ENCODE data around the gene SUGP2. TPM values are rescaled to one million over a fixed set of nuclear protein-coding genes. Genes with fewer than 3 reads are reported as not detected.

Gene SUGP2
- total RNA-seq, 1 experiment from 2014 or later: 95.2 TPM

- no peak overlapping the region for H2BK12ac ChIP-seq (ENCODE audit: insufficient read length, low read depth, low read length)
- H3K18ac ChIP-seq (ENCODE audit: insufficient read length, low read depth, low read length): no peak overlapping the region
- H2BK15ac ChIP-seq (ENCODE audit: low read depth, low read length): no peak overlapping the region
- no peak overlapping the region for H2AK5ac ChIP-seq (ENCODE audit: insufficient read length, low read length)
- H2BK20ac ChIP-seq (ENCODE audit: low read depth, low read length, poor library complexity, severe bottlenecking): no peak overlapping the region
- TF ChIP-seq, protein P1, sequence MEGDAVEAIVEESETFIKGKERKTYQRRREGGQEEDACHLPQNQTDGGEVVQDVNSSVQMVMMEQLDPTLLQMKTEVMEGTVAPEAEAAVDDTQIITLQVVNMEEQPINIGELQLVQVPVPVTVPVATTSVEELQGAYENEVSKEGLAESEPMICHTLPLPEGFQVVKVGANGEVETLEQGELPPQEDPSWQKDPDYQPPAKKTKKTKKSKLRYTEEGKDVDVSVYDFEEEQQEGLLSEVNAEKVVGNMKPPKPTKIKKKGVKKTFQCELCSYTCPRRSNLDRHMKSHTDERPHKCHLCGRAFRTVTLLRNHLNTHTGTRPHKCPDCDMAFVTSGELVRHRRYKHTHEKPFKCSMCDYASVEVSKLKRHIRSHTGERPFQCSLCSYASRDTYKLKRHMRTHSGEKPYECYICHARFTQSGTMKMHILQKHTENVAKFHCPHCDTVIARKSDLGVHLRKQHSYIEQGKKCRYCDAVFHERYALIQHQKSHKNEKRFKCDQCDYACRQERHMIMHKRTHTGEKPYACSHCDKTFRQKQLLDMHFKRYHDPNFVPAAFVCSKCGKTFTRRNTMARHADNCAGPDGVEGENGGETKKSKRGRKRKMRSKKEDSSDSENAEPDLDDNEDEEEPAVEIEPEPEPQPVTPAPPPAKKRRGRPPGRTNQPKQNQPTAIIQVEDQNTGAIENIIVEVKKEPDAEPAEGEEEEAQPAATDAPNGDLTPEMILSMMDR (conservative IDR thresholded peaks at IDR 0.05): peak; percentile 24; the same call in 1 of the 3 replicates
- Mint-ChIP-seq H3K27ac (no peak overlapping the region), H3K4me1 (no peaks in the 10 kb centered on the region), H3K9me3 (no peaks in the 10 kb centered on the region), H3K36me3 (ENCODE audit: insufficient read depth in 1 of 3, low read depth in 3 of 3) (peaks cover 44 to 83% (median 81%) of the 10 kb centered on the region in 3 experiments; a peak in 6 of 7 replicates), H3K4me3 (no peak overlapping the region), H3K27me3 (ENCODE audit: low read depth) (no peaks in the 10 kb centered on the region)
- H4K8ac ChIP-seq (replicated peaks; ENCODE audit: insufficient read length, low read depth, low read length): no peak overlapping the region
- no peak overlapping the region for H3T11ph ChIP-seq (ENCODE audit: low read length)
- H3K56ac ChIP-seq (ENCODE audit: insufficient read length, low read depth, low read length): no peak overlapping the region
- no peak overlapping the region for H2AFZ ChIP-seq (ENCODE audit: low read length)
- no peak overlapping the region for H3K4ac ChIP-seq (ENCODE audit: low read depth, low read length)
- no peak overlapping the region for H4K91ac ChIP-seq (ENCODE audit: insufficient read length, low read depth, low read length)
- H3K4me1 ChIP-seq (ENCODE audit: insufficient read depth, low read length): no peaks in the 10 kb centered on the region
- no CpG with 5 or more reads among the region's 10 CpGs for WGBS (ENCODE audit: extremely low coverage, insufficient read length, low lambda C conversion rate)
- H4K5ac ChIP-seq (ENCODE audit: insufficient read length, low read depth, low read length): no peak overlapping the region
- H3K14ac ChIP-seq (ENCODE audit: insufficient read depth, low read length): no peak overlapping the region
- H3K9me3 ChIP-seq (ENCODE audit: control insufficient read depth, low read depth, low read length): no peaks in the 10 kb centered on the region
- H3K23me2 ChIP-seq (ENCODE audit: insufficient read length, low read depth, low read length, poor library complexity, severe bottlenecking): no peaks in the 10 kb centered on the region
- H3K9ac ChIP-seq (ENCODE audit: extremely low read depth, insufficient read length, low read length): no peak overlapping the region
- no peak for DNase-seq
- no peaks in the 10 kb centered on the region for H3K79me2 ChIP-seq (ENCODE audit: insufficient read depth, low read length)
- H3K27me3 ChIP-seq (ENCODE audit: insufficient read depth, low read length): no peaks in the 10 kb centered on the region
- no peak overlapping the region for H3K27ac ChIP-seq (ENCODE audit: insufficient read length, low read depth, low read length)
- no peak overlapping the region for H2BK120ac ChIP-seq (ENCODE audit: low read depth, low read length, poor library complexity, severe bottlenecking)
- H3K23ac ChIP-seq (ENCODE audit: insufficient read length, low read depth, low read length): no peak overlapping the region
- no peak overlapping the region for H3K4me2 ChIP-seq (ENCODE audit: insufficient read depth, insufficient read length, low read length)
- H4K20me1 ChIP-seq (ENCODE audit: control insufficient read depth, insufficient read depth, insufficient read length): peaks cover 3% of the 10 kb centered on the region
- H2BK5ac ChIP-seq (ENCODE audit: insufficient read length, low read length): no peak overlapping the region
- peaks cover 13% of the 10 kb centered on the region for H3K79me1 ChIP-seq (ENCODE audit: insufficient read depth, low read depth, low read length, poor library complexity, severe bottlenecking)
These were observed 6.9 kb downstream of the SUGP2 start for GRCh38 chr19:19026299-19026971.
